Colonic mucosa (tissue), 4 donors: ENCODE measurements around the gene DBI. TPM values are rescaled to one million over a fixed set of nuclear protein-coding genes. Genes with fewer than 3 reads are reported as not detected.
"Not testable (repeated sequence)": the region's sequence is repeated elsewhere in the genome, so short reads cannot be mapped to it uniquely, and the experiment has no call there.

Experiments used
- DNase-seq: peaks from one replicate; pipeline ENCODE4 v3.0.0-alpha.2; 2020
- H3K27ac ChIP-seq: fragments of 200-600 bp; one replicate; pipeline ENCODE4 v1.8.0; 2021
- H3K27me3 ChIP-seq: fragments of 200-600 bp; one replicate; pipeline ENCODE4 v1.8.0; 2021
- H3K36me3 ChIP-seq: fragments of 200-600 bp; one replicate; pipeline ENCODE4 v1.8.0; 2021
- H3K4me1 ChIP-seq: fragments of 200-600 bp; one replicate; pipeline ENCODE4 v1.8.0; 2021; ENCODE audit warnings: mild to moderate bottlenecking
- H3K4me3 ChIP-seq: fragments of 200-600 bp; one replicate; pipeline ENCODE4 v1.8.0; 2021
- H3K9ac ChIP-seq, 2 donors: one replicate each; pipeline ENCODE4 v1.7.0; 2013; ENCODE audit warnings: control low read depth in 2 of 2, low read depth in 2 of 2, low read length in 2 of 2
- H3K9me3 ChIP-seq: fragments of 200-600 bp; one replicate; pipeline ENCODE4 v1.8.0; 2021
- CTCF ChIP-seq: fragments of 200-600 bp; IDR thresholded peaks from one replicate; pipeline ENCODE4 v1.8.0; 2022; ENCODE audit warnings: antibody characterized with exemption, mild to moderate bottlenecking
- intact Hi-C: fragments of 100-400 bp; cut with DNase I; formaldehyde crosslinking; loops from one replicate; pipeline ENCODE4 v1.14.1; 2022
- total RNA-seq, 2 donors: library from RNA; stranded (reverse); fragmentation: NEBNext Ultra II Directional in 1 of 2; extraction: Animal tissue kit (Norgen Biotek cat#: 25700) in 1 of 2; gene quantifications; one replicate each; pipeline ENCODE4 v1.2.1, GENCODE V29; 2021
- donor health status: healthy.
- donor health status: DM: no; HTN: no; CAD: no.
- donor health status: DM: no; HTN: no; CAD: no.

Gene DBI
- total RNA-seq, 2 donors from 2014 or later, result 275 to 291 TPM

- Histone ChIP-seq H3K4me1 (peaks cover 5% of the 10 kb centered on the region), H3K27ac (peak overlapping the region; percentile 45), H3K36me3 (no peaks in the 10 kb centered on the region), H3K9me3 (no peaks in the 10 kb centered on the region), H3K4me3 (no peak overlapping the region), H3K27me3 (no peaks in the 10 kb centered on the region), H3K9ac (peak overlapping the region in 1 of 2 donors; percentile 70)
- DNase-seq, result peak; percentile 84
- intact Hi-C loops, result no loop called here
- no peak for TF ChIP-seq CTCF
Observed at GRCh38 chr2:119402645-119403560, 36.1 kb downstream of the DBI start.

- H3K27ac ChIP-seq, H3K4me3 ChIP-seq, H3K27me3 ChIP-seq, H3K36me3 ChIP-seq, H3K4me1 ChIP-seq, H3K9me3 ChIP-seq, intact Hi-C loops, H3K9ac ChIP-seq: not testable (repeated sequence)
- DNase-seq, result peak; percentile 17
Observed at GRCh38 chr2:119403618-119404017, 36.8 kb downstream of the DBI start.

GRCh38 chr2:119405151-119405550 lies 38.4 kb downstream of the DBI start:
- Histone ChIP-seq H3K9ac (no peak overlapping the region), H3K36me3 (no peaks in the 10 kb centered on the region), H3K9me3 (no peaks in the 10 kb centered on the region), H3K27ac (no peak overlapping the region), H3K4me3 (no peak overlapping the region), H3K27me3 (no peaks in the 10 kb centered on the region), H3K4me1 (peaks cover 9% of the 10 kb centered on the region)
- intact Hi-C loops, result loop anchor here (5.0 kb wide), 1 partner anchor 252 kb away; no protein-coding TSS in a partner anchor
- TF ChIP-seq CTCF, result no peak
- DNase-seq, result peak; percentile 14

- no peaks in the 10 kb centered on the region for H3K9me3 ChIP-seq
- DNase-seq, result peak; percentile 72
- H3K36me3 ChIP-seq, result no peaks in the 10 kb centered on the region
- H3K4me3 ChIP-seq, result no peak overlapping the region
- no peaks in the 10 kb centered on the region for H3K27me3 ChIP-seq
- TF ChIP-seq CTCF, result peak; percentile 71
- H3K27ac ChIP-seq, result no peak overlapping the region
- no peak overlapping the region for H3K9ac ChIP-seq
- peaks cover 9% of the 10 kb centered on the region for H3K4me1 ChIP-seq
- intact Hi-C loops, result loop anchor here (2.0 to 5.0 kb wide), 2 partner anchors 69 to 250 kb away; no protein-coding TSS in a partner anchor
Observed at GRCh38 chr2:119407430-119408220, 40.8 kb downstream of the DBI start.

GRCh38 chr2:119408221-119408619 lies 41.4 kb downstream of the DBI start:
- no peak overlapping the region for H3K4me3 ChIP-seq

More at GRCh38 chr2:119408221-119408619, 41.4 kb downstream of the DBI start:
- no peak overlapping the region for H3K9ac ChIP-seq
- H3K36me3 ChIP-seq, result no peaks in the 10 kb centered on the region
- DNase-seq, result no peak
- intact Hi-C loops, result loop anchor here (5.0 kb wide), 1 partner anchor 249 kb away; no protein-coding TSS in a partner anchor
- H3K9me3 ChIP-seq, result no peaks in the 10 kb centered on the region
- H3K4me1 ChIP-seq, result peaks cover 6% of the 10 kb centered on the region
- H3K27me3 ChIP-seq, result no peaks in the 10 kb centered on the region
- no peak for TF ChIP-seq CTCF
- H3K27ac ChIP-seq, result no peak overlapping the region
